HEK293 (cell line): ENCODE results near the gene CANT1.

Experiments used
- GLI2 ChIP-seq: fragments of 450-650 bp; formaldehyde crosslinking; IDR thresholded peaks from 2 replicates; pipeline ENCODE4; 2017; ENCODE audit warnings: missing biosample characterization, missing genetic modification characterization, low read depth, borderline replicate concordance
- KLF9 ChIP-seq: fragments of 450-650 bp; formaldehyde crosslinking; IDR thresholded peaks from 2 replicates; pipeline ENCODE4 v1.5.1; 2016; ENCODE audit warnings: missing biosample characterization, missing genetic modification characterization, low read depth
- MZF1 ChIP-seq: fragments of 450-650 bp; formaldehyde crosslinking; IDR thresholded peaks from 2 replicates; pipeline ENCODE4 v1.5.1; 2017; ENCODE audit warnings: missing biosample characterization, missing genetic modification characterization, borderline replicate concordance
- PBX3 ChIP-seq: sonication (generic); formaldehyde crosslinking; IDR thresholded peaks from 2 replicates; pipeline ENCODE4 v1.8.1; 2022; ENCODE audit warnings: mild to moderate bottlenecking, moderate library complexity, missing genetic modification reagents
- REST ChIP-seq: fragments of 450-650 bp; formaldehyde crosslinking; IDR thresholded peaks from 2 replicates; pipeline ENCODE4 v1.5.1; 2016; ENCODE audit warnings: missing biosample characterization, missing genetic modification characterization
- SP7 ChIP-seq: fragments of 450-650 bp; formaldehyde crosslinking; IDR thresholded peaks from 2 replicates; pipeline ENCODE4 v1.5.1; 2016; ENCODE audit warnings: missing biosample characterization, missing genetic modification characterization
- TCF7L2 ChIP-seq: IDR thresholded peaks from 2 replicates; pipeline ENCODE4 v1.6.1; 2011; ENCODE audit warnings: low read depth, mild to moderate bottlenecking, inconsistent platforms, low read length, moderate library complexity, borderline replicate concordance
- ZBTB1 ChIP-seq: fragments of 450-650 bp; formaldehyde crosslinking; IDR thresholded peaks from 2 replicates; pipeline ENCODE4 v1.5.1; 2016; ENCODE audit warnings: missing biosample characterization, missing genetic modification characterization
- ZNF121 ChIP-seq: fragments of 450-650 bp; formaldehyde crosslinking; IDR thresholded peaks from 2 replicates; pipeline ENCODE4 v1.5.1; 2016; ENCODE audit warnings: missing biosample characterization, missing genetic modification characterization
- ZNF280C ChIP-seq: fragments of 450-650 bp; formaldehyde crosslinking; IDR thresholded peaks from 2 replicates; pipeline ENCODE4 v1.5.1; 2016; ENCODE audit warnings: missing biosample characterization, missing genetic modification characterization
- ZNF426 ChIP-seq: fragments of 450-650 bp; formaldehyde crosslinking; IDR thresholded peaks from 2 replicates; pipeline ENCODE4 v1.5.1; 2017; ENCODE audit warnings: missing biosample characterization, missing genetic modification characterization, mild to moderate bottlenecking, inconsistent platforms, moderate library complexity
- ZNF473 ChIP-seq: fragments of 450-650 bp; formaldehyde crosslinking; IDR thresholded peaks from 2 replicates; pipeline ENCODE4 v1.5.1; 2017; ENCODE audit warnings: missing biosample characterization, missing genetic modification characterization
- ZNF513 ChIP-seq: fragments of 450-650 bp; IDR thresholded peaks from 2 replicates; pipeline ENCODE4 v1.5.1; 2018; ENCODE audit warnings: missing biosample characterization, missing genetic modification characterization
- ZNF518A ChIP-seq: fragments of 450-650 bp; formaldehyde crosslinking; conservative IDR thresholded peaks from 2 replicates; pipeline ENCODE4 v1.5.1; 2016; ENCODE audit warnings: low read depth, missing biosample characterization, missing genetic modification characterization
- ZNF521 ChIP-seq: fragments of 450-650 bp; formaldehyde crosslinking; IDR thresholded peaks from 2 replicates; pipeline ENCODE4 v1.5.1; 2017; ENCODE audit warnings: missing biosample characterization, mild to moderate bottlenecking, missing genetic modification characterization
- ZNF585B ChIP-seq: fragments of 450-650 bp; formaldehyde crosslinking; IDR thresholded peaks from 2 replicates; pipeline ENCODE4 v1.5.1; 2016; ENCODE audit warnings: missing biosample characterization, missing genetic modification characterization
- ZNF610 ChIP-seq: fragments of 450-650 bp; formaldehyde crosslinking; IDR thresholded peaks from 2 replicates; pipeline ENCODE4 v1.5.1; 2016; ENCODE audit warnings: missing biosample characterization, missing genetic modification characterization, borderline replicate concordance
- ZNF654 ChIP-seq: fragments of 450-650 bp; formaldehyde crosslinking; IDR thresholded peaks from 2 replicates; pipeline ENCODE4 v1.5.1; 2016; ENCODE audit warnings: low read depth, missing biosample characterization, missing genetic modification characterization
- ZSCAN16 ChIP-seq: fragments of 450-650 bp; formaldehyde crosslinking; IDR thresholded peaks from 2 replicates; pipeline ENCODE4 v1.5.1; 2016; ENCODE audit warnings: missing biosample characterization, missing genetic modification characterization
- ZSCAN18 ChIP-seq: fragments of 450-650 bp; formaldehyde crosslinking; IDR thresholded peaks from 2 replicates; pipeline ENCODE4 v1.5.1; 2016; ENCODE audit warnings: missing biosample characterization, missing genetic modification characterization
- ZSCAN4 ChIP-seq: fragments of 450-650 bp; formaldehyde crosslinking; IDR thresholded peaks from 2 replicates; pipeline ENCODE4 v1.5.1; 2017; ENCODE audit warnings: missing biosample characterization, missing genetic modification characterization

The CANT1 gene

GRCh38 chr17:79023886-79024771 is 14.6 kb upstream of the CANT1 start, which contains the start of gene C1QTNF1 (continued):
- no peak for TF ChIP-seq ZSCAN18 (tag by site-specific recombination)
- 0 out of 2 replicates have a peak, but pooled peaks have one; percentile 50 for TF ChIP-seq SP7 (tag by site-specific recombination)
- no peak for TF ChIP-seq ZNF426 (tag by site-specific recombination)
- peak; percentile 15; the same call in 1 of the 2 replicates for TF ChIP-seq PBX3 (CRISPR knock-in tag)
- TF ChIP-seq ZSCAN4 (tag by site-specific recombination), result 0 out of 2 replicates have a peak, but pooled peaks have one; percentile 53
- peak; percentile 60 for TF ChIP-seq KLF9 (tag by site-specific recombination)
- no peak for TF ChIP-seq ZNF610 (tag by site-specific recombination)
- TF ChIP-seq TCF7L2, result no peak
- no peak for TF ChIP-seq ZBTB1 (tag by site-specific recombination)
- no peak for TF ChIP-seq ZNF121 (tag by site-specific recombination)
- no peak for TF ChIP-seq ZNF280C (tag by site-specific recombination)
- TF ChIP-seq ZNF518A, result no peak
- no peak for TF ChIP-seq MZF1 (tag by site-specific recombination)
- TF ChIP-seq REST (tag by site-specific recombination), result 0 out of 2 replicates have a peak, but pooled peaks have one; percentile 26
- TF ChIP-seq ZSCAN16, result 0 out of 2 replicates have a peak, but pooled peaks have one; percentile 6
- TF ChIP-seq ZNF513 (tag by site-specific recombination), result no peak
- no peak for TF ChIP-seq ZNF521 (tag by site-specific recombination)
- TF ChIP-seq ZNF473 (tag by site-specific recombination), result no peak
- TF ChIP-seq ZNF585B, result no peak
- no peak for TF ChIP-seq GLI2 (tag by site-specific recombination)
- no peak for TF ChIP-seq ZNF654
